ENCODE results near the gene RMI1.
"Not testable (repeated sequence)": the region's sequence is repeated elsewhere in the genome, so short reads cannot be mapped to it uniquely, and the experiment has no call there.

RMI1 gene

DNA sequence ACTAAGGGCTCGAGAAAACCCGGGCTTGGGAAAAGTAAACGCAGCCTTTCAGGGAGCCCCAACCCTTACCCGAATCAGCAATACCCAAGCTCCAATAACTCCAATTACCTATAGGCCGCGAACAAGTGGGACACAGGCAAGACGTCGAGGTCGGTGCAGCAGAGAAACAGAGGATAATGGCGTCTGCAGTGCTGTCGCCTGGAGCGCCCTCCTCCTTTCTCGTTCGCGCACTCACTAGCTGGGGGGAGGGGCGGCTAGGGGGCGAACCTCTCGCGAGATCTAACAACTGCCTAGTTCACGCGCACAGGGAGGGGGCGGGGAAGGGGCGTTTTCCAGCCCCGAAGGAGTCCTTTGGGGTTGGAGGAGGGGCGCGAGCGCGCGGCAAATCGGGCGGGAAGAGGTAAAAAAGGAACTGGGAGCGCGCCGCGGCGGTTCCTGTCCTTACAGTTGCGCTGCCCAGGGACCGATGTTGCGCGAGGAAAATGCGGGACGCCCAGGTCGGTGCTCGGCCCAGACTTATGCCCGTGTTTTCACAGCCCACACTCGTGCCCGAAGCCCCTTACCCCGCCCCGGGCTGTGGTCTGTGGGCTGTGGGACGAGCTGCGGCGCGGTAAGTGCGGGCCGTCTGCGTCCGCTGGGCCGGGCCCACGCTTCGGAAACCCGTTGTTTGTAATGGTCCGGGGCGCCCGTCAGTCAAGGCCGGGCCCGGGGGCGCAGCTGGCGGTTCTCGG lies at the start of gene RMI1:
TSS of gene RMI1 (plus strand) at position 411 of the 731 bp plus-strand sequence. CDS start 20,182 bp downstream, outside the sequence.
- peak; percentile 97 for DNase-seq (ENCODE audit: low read depth in 2 of 2)

- no peak for DNase-seq (ENCODE audit: low read depth in 2 of 2)
These were observed 49.7 kb upstream of the RMI1 start for GRCh38 chr9:83930881-83931280.

GRCh38 chr9:83932011-83932410 lies 48.6 kb upstream of the RMI1 start:
- DNase-seq (ENCODE audit: low read depth in 2 of 2), result no peak

DNA sequence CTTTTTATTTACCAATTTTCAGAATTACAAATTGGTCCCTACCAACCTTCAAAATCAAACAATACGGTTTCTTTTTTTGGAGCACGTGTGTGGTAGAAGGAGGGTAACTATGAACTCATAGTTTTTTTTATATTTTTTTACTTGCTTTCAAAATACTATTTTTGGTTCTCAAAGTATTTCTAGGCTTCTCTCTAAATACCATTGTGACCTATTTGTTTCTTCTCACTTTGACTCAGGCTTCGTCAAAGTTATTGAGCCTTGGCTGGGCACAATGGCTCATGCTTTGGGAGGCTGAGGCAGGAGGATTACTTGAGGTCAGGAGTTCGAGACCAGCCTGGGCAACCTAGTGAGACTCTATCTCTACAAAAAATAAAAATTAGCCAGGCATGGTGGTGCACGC lies 47.8 kb upstream of the RMI1 start:
- DNase-seq (ENCODE audit: low read depth in 2 of 2), result no peak

- no peak for DNase-seq (ENCODE audit: low read depth in 2 of 2)
These were observed 46.8 kb upstream of the RMI1 start for GRCh38 chr9:83933790-83934189.

DNA sequence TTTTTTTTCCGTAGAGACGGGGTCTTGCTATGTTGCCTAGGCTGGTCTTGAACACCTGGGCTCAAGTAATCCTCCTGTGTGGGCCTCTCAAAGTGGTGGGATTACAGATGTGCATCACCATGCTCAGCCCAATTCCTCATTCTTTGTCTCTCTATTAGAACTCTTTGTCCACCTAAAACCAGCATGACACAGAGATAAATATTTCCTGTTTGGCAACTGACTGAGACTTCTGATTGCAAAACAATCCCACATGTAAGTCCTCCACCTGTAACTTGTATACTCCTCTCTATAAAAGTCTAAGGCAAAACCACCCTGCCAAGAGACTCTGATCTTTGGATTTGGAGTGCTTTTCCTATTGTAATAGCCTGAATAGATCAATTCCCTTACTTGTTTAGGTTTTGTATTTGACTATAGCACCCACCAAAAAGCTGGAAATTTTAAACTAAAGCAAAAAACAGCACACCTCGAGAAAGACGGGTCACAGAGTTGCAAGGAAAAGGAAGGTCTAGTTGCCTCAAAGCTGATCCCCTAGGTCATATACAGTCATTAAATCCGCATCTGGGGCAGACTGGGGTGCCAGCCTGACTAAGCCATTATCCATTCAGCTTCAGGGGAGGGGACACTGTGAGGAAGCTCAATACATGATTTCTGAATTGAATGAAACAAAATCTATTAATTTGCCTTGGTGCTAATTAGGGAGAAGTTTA lies 45.9 kb upstream of the RMI1 start:
- no peak for DNase-seq (ENCODE audit: low read depth in 2 of 2)

GRCh38 chr9:83935276-83935935 lies 45.2 kb upstream of the RMI1 start:
- no peak for DNase-seq (ENCODE audit: low read depth in 2 of 2)

- DNase-seq (ENCODE audit: low read depth in 2 of 2), result no peak
These were observed 44.1 kb upstream of the RMI1 start for GRCh38 chr9:83936523-83936922.

- no peak for DNase-seq (ENCODE audit: low read depth in 2 of 2)
These were observed 42.6 kb upstream of the RMI1 start for GRCh38 chr9:83937861-83938455.

- no peak for DNase-seq (ENCODE audit: low read depth in 2 of 2)
These were observed 39.9 kb upstream of the RMI1 start for GRCh38 chr9:83940590-83941303.

DNA sequence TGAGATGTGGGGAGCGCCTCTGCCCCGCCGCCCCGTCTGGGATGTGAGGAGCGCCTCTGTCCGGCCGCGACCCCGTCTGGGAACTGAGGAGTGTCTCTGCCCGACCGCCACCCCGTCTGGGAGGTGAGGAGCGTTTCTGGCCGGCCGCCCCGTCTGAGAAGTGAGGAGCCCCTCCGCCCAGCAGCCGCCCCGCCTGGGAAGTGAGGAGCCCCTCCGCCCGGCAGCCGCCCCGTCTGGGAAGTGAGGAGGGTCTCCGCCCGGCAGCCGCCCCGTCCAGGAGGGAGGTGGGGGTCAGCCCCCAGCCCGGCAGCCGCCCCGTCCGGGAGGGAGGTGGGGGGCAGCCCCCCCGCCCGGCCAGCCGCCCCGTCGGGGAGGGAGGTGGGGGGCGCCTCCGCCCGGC lies 32.5 kb upstream of the RMI1 start:
- not testable (repeated sequence) for DNase-seq (ENCODE audit: low read depth in 2 of 2)

DNA sequence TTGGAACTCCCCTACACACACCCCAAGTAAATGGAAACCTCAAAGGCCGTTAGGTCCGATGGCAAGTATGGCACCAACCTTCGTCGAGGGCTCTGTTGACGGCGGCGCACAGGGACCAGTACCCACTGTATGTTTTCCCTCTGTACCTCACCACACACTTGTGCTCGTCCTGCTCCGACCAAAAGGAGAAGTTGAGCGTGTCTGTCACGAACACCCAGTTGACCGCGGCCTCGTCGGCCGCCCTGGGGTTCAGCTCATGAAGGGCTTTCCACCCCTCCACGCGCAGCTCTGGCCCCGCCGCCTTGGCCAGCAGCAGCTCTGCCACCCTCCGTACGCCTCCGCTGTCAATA lies 24.5 kb upstream of the RMI1 start:
- no peak for DNase-seq (ENCODE audit: low read depth in 2 of 2)

GRCh38 chr9:83956436-83957247 lies 24.0 kb upstream of the RMI1 start:
- no peak for DNase-seq (ENCODE audit: low read depth in 2 of 2)

GRCh38 chr9:83957248-83957513 lies 23.4 kb upstream of the RMI1 start:
- DNase-seq (ENCODE audit: low read depth in 2 of 2), result no peak

DNA sequence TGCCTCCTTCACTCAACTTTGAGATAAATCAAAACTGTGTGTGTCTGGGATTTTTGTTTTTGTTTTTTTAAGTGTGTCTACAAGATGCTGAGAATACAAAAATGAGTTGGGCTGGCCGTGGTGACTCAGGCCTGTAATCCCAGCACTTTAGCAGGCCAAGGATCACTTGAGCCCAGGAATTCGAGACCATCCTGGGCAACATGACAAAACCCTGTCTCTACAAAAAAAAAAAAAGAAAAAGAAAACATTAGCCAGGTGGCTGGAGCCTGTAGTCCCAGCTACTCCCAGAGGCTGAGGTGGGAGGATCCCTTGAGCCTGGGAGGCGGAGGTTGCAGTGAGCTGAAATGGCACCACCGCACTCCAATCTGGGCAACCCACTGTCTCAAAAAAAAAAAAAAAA lies 21.5 kb upstream of the RMI1 start:
- DNase-seq (ENCODE audit: low read depth in 2 of 2), result no peak

GRCh38 chr9:83960991-83961390 lies 19.6 kb upstream of the RMI1 start:
- no peak for DNase-seq (ENCODE audit: low read depth in 2 of 2)

DNA sequence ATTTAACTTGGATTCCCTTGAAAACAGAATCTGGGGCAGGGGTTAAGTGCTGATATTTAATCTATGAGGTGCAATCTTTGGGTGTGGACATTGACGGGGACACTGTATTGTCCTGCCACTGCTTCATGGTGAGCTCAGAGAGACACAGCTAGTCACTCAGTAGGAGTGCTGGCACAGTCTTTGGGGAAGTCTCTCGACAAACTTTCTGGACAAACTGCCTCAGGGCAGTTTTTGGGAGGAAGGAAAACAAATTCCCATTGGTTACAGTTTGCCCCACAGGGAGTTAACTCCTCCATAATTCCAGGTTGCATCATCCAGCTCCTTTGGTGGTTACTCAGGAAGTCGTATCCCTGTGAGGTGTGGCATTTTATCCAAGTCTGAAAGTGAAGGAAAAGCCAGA lies 18.4 kb upstream of the RMI1 start:
- no peak for DNase-seq (ENCODE audit: low read depth in 2 of 2)

- no peak for DNase-seq (ENCODE audit: low read depth in 2 of 2)
These were observed 15.6 kb upstream of the RMI1 start for GRCh38 chr9:83964973-83965349.

DNA sequence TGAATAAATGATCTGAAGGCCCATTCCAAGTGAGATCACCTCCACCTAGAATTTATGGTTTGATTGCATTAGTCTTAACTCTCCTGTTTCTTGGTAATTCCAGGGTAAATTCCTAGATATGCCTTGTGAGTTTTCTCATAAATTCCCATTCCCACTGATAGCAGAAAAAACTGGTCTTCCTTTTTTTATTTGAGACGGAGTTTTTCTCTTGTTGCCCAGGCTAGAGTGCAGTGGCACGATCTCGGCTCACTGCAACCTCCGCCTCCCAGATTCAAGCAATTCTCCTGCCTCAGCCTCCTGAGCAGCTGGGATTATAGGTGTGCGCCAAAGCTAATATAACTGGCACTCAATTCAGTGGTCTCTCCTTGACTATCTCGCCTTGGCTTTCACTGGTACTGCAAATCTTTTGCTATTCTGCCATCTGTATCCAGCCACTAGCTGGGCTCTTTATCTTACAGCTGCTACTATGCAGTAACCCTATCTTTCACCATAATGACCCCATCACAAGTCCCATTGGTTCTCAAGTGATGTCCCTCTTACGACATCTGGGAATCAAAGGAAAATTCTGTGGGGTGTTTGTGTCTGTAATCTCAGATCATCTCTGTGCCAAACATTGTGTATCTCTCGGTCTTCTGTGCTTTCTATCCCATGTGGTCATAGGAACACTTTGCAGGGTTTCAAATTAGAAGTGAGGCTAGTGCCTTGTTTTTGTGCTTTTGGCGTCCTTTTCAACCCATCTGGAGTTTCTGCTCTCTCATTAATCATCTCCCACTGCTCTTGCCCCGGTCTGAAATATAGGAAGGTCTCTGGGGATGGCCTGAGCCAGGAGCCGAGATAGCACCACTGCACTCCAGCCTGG lies 15.0 kb upstream of the RMI1 start:
- DNase-seq (ENCODE audit: low read depth in 2 of 2), result no peak

- DNase-seq (ENCODE audit: low read depth in 2 of 2), result no peak
These were observed 14.4 kb upstream of the RMI1 start for GRCh38 chr9:83966209-83966582.

DNA sequence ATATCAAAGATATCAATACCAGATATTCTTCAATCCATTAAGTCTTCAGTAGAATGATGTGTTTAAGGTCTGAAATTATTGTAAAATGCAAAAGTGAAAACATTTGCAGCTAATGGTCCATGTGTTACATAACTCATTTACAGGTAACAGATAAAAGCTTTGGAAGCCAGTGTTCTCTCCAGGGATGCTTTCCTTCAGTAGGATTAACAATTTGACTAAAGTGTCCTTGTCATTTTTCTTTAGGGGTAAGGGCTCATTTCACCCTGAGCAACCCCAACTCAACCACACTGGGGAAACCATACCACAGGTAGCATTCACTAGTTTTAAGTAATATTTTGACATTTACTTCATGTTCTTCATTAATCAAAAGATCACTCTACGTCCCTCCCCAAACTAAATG lies 13.5 kb upstream of the RMI1 start:
- no peak for DNase-seq (ENCODE audit: low read depth in 2 of 2)

All from fibroblast of skin of left biceps (primary cell).